NT2/D1 (cell line): ENCODE measurements around the gene RBX1.

Experiments used
- SUZ12 ChIP-seq: IDR thresholded peaks from 2 replicates; pipeline ENCODE4 v1.6.1; 2011; ENCODE audit not compliant: insufficient read length, insufficient read depth; ENCODE audit errors: extremely low read depth
- YY1 ChIP-seq: IDR thresholded peaks from 2 replicates; pipeline ENCODE4 v1.6.1; 2011; ENCODE audit not compliant: insufficient read length, insufficient read depth
- ZNF274 ChIP-seq: IDR thresholded peaks from 2 replicates; pipeline ENCODE4 v1.6.1; 2011; ENCODE audit warnings: mild to moderate bottlenecking, low read depth, low read length

- TF ChIP-seq YY1 = no peak
- TF ChIP-seq ZNF274 = no peak
- no peak for TF ChIP-seq SUZ12
These were observed 6.4 kb downstream of the RBX1 start for GRCh38 chr22:40957601-40958000.
